ENCODE measurements around the gene ZNF865.

Gene ZNF865

GRCh38 chr19:55647732-55648584 is 42.5 kb downstream of the ZNF865 start, which contains the start of gene CCDC106:
CCDC106 (plus strand) TSS chr19:55648212; CDS start chr19:55649047, 835 bp downstream.
- DNase-seq: peak in 1 of 5 experiments; percentile 60

- DNase-seq: no peak
Measured at GRCh38 chr19:55648585-55649267, 43.3 kb downstream of the ZNF865 start.

DNA sequence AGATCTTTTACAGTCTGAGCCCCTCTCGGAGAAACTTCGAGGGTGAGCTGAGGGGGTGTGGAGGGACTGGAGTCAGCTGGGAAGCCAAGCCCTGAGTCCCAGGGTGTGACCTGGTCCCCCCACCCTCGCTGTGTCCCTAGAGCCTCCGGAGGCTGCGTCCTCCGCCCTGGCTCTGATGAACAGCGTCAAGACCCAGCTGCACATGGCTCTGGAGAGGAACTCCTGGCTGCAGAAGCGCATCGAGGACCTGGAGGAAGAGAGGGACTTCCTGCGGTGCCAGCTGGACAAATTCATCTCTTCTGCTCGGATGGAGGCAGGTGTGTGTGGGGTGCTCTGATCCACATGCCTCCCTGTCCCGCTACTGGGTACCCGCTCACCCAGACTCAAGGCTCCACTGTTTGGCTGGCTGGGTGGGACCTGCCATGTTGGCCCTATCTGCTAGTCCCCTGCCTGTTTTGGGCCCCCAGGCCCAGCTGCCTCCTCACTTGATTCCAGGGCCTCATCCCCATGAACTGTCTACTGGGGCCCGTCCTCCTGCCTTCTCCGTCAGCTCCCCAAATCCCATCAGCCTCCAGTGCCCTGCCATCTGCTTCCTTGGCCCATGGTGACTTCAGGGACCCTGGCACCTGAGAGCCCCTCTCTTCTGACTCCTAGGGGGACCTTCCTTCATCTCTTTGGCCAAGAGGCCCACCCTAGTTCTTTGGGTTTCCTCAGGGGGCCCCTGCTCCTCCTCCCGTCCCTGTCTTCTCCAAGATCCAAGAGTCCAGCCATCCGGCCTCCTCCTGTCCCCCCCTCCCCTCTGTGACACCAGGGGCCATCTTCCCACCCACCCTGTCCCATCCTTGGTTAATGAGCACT is 44.0 kb downstream of the ZNF865 start:
- DNase-seq: no peak

DNA sequence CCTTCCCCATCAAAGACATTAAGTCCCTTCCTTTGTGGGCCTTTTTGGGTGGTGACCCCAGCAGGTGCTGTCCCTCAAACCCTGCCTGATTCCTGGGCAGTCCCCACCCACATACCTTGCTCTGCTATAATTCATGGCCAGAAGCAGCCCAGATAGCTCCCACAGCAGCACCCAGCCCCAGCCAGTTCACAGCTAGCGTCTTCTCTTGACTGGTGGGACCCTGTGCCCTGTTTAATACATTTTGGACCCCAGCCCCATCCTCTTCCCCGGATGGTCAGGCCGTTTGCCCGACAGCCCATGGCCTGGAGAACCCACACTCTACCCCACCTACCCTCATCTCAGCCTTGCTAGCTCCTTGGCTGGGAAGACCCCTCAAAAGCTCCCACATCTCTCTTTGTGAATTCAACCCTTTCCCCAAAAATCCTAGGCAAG is 44.7 kb downstream of the ZNF865 start:
- DNase-seq: no peak

- DNase-seq: no peak
Measured at GRCh38 chr19:55650602-55651230, 45.3 kb downstream of the ZNF865 start.

- DNase-seq: no peak
Measured at GRCh38 chr19:55651236-55651635, 45.8 kb downstream of the ZNF865 start.

- DNase-seq: no peak
Measured at GRCh38 chr19:55652311-55653128, 47.1 kb downstream of the ZNF865 start.

DNA sequence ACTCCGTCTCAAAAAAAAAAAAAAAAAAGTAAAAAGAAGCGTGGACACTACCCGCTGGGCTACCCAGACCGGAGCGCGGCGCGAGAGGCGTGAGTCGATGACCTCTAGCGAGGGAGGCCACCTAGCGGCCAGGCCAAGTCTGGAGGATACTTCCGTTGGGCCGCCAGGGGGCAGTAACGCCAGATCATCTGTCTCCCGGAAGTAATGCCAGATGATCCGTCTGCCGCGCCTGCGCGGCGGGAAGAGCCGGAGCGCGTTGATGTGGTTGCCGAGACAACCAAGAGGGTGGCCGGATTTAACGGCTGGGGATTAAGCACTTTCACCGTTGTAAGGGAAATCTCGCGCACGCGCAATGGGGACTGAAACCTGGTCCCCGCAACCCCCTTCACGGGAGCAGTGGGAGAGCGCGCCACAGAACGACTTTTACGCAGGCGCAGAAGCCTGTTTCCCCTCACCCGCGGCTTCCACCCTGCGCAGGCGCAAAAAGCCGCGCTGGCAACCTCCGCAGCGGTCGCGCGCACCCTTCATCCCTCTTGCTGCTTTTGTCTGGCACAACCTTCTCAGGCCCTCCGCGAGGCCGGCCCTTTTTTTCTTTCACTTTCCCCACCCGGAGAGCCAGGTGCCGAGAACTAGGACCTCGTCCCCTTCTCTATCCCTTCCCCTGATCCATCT is 48.3 kb downstream of the ZNF865 start:
- DNase-seq: peak; percentile 97 to 100 (median 98)

GRCh38 chr19:55654323-55654867 is 48.9 kb downstream of the ZNF865 start:
- peak; percentile 93 to 99 (median 99) for DNase-seq

- DNase-seq: peak; percentile 92 to 97 (median 94)
Measured at GRCh38 chr19:55654868-55655647, 49.6 kb downstream of the ZNF865 start, which contains the start of gene U2AF2. U2AF2 (plus strand) TSS chr19:55655035; CDS start chr19:55655105, 70 bp downstream.

- no peak for DNase-seq
Measured at GRCh38 chr19:55655648-55656040, 50.2 kb downstream of the ZNF865 start.

- DNase-seq: no peak
Measured at GRCh38 chr19:55656552-55656951, 51.1 kb downstream of the ZNF865 start.

DNA sequence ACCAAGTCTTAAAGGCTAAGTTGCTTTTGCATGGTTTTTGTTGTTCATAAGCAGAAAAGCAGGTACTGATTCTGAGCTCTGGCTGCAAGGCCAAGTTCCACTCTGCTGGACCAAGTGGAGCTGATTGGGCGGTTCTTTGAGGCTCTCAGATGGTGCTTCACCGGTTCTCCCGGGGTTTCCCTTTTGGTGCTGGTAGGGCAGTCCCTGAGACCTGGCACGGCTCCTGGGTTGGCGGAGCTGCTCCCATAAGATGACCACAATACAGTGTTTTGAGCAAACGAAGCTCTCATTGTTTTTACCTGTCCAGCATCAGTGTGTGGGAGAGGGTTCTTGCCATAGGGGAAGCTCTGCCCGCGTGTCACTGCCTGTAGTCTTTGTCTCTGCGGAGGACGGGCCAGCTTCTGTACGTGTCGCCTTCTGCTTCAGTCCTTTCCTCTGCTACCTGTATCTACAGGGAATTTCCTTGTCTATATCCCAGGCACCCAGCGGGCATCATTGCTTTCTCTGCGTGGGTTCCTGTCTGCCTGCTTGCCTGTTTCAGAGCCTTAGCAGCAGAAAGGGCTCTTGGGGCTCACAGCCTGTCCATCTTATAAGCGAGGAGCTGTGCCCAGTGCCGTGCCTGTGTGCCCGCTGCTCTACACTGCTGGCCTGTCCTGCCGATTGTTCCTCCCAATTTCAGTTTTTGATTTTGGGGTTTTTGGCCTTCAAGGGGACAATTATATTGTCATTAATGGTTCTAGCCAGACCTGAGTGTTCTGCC is 51.7 kb downstream of the ZNF865 start:
- DNase-seq: peak in 1 of 5 experiments; percentile 26

DNA sequence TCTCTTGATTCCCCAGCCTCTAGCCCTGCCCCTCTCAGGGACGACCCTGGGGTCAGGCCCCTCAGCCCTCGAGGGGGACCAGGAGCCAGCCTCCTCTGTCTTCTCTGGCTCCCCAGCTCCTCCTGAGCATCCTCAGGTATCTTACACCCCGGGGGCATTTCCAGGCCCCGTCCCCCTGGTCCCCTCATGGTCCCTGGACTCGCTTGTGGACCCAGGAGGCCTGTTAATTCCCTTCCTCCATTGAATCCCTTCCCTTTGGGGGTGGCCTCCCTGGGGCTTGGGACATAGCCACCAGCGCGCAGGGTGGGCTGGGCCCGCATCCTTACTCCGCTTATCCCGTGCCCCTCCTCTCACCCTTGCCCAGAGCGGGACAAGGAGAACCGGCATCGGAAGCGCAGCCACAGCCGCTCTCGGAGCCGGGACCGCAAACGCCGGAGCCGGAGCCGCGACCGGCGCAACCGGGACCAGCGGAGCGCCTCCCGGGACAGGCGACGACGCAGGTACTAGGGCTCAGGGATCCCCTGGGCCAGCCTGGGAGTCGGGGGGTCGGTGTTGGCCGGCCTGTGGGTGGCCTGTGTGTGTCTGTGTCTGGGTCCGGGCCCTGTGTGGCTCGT is 53.5 kb downstream of the ZNF865 start:
- DNase-seq: no peak

- DNase-seq: no peak
Measured at GRCh38 chr19:55659822-55660221, 54.4 kb downstream of the ZNF865 start.

GRCh38 chr19:55660404-55660803 is 55.0 kb downstream of the ZNF865 start:
- DNase-seq: no peak

DNA sequence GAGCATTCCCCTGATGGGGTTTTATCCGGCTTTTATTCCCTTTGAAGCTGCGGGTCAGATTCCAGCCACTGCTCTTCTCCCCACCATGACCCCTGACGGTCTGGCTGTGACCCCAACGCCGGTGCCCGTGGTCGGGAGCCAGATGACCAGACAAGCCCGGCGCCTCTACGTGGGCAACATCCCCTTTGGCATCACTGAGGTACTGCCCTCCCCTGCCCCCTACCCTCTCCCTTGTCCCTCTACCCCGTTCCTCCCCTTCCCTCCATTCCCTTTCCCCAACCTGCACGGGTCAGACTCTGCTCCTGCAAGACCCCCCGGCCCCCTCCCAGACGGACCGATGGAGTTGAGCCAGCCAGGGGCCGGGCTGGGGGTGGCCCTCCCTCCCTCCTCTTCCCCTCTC is 55.5 kb downstream of the ZNF865 start:
- DNase-seq: no peak

- no peak for DNase-seq
Measured at GRCh38 chr19:55661826-55662225, 56.4 kb downstream of the ZNF865 start.
